Ramos (cell line): ENCODE measurements around the gene HSPA1B.

Experiments
- in situ Hi-C: fragments of 300-500 bp; cut with MboI; formaldehyde crosslinking; loops from one replicate; pipeline ENCODE4 v1.14.3; 2022; ENCODE audit warnings: low sequenced_read_pairs; ENCODE audit not compliant: unreplicated experiment

Gene HSPA1B

DNA sequence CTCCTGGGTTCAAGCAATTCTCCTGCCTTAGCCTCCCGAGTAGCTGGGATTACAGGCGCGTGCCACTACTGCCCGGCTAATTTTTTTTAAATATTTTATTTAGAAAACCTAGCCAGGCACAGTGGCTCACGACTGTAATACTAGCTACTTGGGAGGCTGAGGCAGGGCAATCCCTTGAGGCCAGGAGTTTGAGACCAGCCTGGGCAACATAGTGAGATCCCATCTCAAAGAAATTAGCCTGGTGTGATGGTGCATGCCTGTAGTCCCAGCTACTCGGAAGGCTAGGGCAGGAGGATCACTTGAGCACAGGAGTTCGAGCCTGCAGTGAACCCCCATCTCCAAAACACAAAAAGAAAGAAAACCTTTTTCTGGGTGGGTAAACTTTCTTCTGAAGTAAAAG is 48.8 kb downstream of the HSPA1B start:
- in situ Hi-C loops, result no loop called here

DNA sequence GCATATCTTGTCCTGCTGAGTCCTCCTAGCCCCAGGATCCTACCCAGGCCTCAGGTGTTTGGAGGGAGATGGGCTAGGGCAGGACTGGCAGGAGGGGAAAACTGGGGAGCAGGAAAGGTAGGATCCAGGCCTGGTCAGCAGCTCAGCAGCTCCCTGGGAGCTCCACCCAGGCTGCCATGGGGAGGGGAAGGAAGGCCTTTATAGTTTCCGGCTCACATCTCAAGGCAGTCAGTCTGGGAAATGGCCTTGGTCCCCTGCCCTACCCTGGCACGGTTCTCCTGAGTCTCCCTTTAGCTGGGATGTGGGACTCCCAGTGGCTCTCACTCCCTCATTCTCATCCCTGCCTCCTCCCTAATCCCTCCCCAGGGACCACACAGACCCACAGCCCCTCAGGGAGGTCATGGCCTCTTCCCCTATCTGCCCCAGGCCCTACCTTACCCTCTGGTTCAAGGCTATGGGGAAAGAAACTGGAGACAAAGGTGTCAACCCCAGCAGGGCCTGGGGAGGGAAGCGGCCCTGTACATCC is 49.6 kb downstream of the HSPA1B start:
- in situ Hi-C loops, result no loop called here

- in situ Hi-C loops, result no loop called here
Observed at GRCh38 chr6:31877651-31878161, 50.2 kb downstream of the HSPA1B start.

DNA sequence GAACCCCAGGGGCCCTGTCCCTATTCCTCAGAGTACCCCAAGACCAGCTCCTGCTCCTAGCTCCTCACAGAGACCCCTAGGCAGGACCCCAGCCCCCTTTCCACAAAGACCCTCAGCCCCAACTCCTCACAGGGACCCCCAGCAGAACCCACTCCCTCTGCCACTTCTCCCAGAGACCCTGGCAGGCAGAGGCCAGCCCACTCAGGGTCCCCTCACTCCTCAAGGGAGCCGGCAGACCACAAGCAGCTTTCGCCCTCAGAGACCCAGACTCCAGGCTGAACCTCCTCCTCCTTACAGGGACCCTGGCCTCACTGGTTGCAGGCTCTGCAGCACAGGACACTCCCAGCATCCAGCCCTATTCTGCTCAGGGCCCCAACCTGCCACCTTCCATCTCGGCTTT is 50.7 kb downstream of the HSPA1B start:
- in situ Hi-C loops, result no loop called here

GRCh38 chr6:31878726-31879125 is 51.2 kb downstream of the HSPA1B start, which contains the start of gene SLC44A4:
Gene SLC44A4 (minus strand): TSS chr6:31878997. CDS start chr6:31878980, 17 bp downstream.
- in situ Hi-C loops, result no loop called here

DNA sequence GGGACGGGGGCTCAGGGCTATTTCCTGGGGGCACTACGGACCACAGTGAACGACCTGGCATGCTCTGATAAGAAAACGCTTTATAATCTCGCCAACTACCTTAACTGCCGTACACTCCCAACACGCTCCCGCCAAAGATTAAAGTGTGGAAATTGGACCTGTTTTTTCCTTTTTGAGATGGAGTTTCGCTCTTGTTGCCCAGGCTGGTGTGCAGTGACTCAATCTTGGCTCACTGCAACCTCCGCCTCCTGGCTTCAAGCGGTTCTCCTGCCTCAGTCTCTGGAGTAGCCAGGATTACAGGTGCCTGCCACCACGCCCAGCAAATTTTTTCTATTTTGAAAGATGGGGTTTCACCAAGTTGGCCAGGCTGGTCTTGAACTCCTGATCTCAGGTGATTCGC is 51.6 kb downstream of the HSPA1B start:
- in situ Hi-C loops, result no loop called here
